Activated CD8-positive, alpha-beta memory T cell treated with anti-CD3 and anti-CD28 coated beads, Interleukin-2, amount 50 U/mL, for 1 hour (primary cell): ENCODE measurements around the gene CFAP20.

ENCODE experiments used
- DNase-seq: peaks from one replicate; pipeline ENCODE4 v3.0.0-alpha.2; 2020; ENCODE audit errors: extremely low read depth

Gene CFAP20

DNA sequence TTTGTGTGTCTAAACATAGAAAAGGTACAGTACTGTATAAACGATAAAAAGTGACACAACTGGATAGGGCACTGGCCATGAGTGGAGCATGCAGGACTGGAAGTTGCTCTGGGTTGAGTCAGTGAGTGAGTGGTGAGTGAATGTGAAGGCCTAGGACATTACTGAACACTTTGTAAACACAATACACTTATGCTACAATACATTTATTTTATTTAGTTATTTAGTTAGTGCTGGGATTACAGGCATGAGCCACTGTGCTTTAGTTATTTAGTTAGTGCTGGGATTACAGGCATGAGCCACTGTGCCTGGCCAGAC is 4.6 kb downstream of the CFAP20 start:
- DNase-seq, result no peak

DNA sequence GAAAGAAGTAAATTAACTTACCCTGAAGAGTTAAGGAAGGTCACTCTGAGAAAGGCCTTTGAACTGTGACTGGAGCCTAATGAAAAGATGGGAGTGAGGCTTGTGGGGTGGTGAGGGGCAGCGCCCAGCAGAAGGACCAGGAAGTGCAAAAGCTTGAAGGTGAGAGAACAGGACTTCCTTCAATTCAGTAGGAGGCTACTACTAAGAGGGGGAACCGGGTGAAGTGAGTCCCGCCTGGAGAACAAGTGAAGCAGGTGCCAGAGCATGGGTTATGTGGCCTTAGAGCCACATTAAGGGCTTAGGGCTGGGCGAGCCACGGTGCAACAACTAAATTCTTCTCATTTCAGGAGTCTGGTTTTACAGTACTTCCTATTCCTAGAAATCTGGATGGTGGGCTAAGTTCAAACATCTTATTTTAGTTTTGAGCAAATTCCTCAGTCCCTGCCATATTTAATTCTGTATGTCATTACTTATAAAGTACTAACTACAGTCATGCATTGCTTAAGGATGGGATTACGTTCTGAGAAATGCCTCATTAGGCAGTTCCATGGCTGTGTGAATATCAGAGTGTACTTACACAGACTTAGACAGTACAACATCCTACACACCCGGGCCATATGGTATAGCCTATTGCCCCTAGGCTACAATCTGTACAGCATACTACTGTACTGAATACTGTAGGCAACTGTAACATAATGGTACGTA is 5.1 kb downstream of the CFAP20 start:
- no peak for DNase-seq

DNA sequence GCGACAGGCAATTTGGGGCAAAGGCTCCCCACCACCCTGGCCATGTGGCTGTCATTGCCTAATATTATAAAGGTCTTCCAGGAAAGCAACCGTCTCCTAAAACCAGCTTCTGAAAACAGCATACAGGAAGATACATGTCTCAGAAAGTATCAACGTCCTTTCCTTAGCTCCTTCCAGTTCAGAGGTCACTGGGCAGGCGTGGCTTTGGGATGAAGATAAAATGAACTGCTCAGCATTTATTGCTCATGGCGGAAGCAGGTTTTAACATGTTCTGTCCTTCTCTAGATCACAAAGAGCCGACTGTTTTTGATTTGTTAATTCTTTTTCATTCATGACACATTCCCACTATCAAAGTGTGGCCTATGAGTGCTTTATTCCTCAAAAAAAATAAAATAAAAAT is 8.0 kb downstream of the CFAP20 start:
- DNase-seq, result no peak

DNA sequence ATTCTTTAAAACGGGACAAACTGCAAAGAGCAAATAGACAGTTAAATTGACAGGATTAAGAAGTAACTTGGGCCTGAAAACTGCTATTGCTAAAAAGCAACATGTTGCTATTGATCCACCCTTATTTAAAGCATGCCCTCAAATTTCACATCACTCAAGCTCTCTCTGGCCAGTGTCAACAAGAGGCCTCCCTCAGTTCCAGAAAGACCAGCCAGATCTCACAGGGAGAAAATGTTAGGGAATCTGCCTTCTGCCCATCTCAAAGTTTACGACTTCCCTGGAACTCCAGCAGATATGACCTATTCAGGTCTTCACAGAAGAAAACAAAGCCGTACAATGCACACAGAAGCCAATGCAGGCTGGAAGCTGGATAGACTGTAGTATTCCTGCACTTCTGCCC is 8.9 kb downstream of the CFAP20 start:
- DNase-seq, result no peak

DNA sequence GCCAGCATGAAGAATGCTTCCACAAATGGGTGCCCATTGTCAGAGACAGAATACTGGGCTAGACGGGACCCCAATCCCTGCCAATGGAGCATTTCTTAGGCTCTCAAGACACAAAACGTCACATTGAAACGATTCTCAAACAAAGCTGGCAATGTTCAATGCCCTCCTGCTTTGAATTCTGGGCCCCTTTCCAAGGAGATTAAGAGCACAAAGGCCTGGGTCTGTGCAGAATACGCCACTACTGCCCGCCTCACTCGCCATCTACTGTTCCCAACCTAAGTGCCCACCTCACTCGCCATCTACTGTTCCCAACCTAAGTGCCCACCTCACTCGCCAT is 9.7 kb downstream of the CFAP20 start:
- DNase-seq, result no peak

DNA sequence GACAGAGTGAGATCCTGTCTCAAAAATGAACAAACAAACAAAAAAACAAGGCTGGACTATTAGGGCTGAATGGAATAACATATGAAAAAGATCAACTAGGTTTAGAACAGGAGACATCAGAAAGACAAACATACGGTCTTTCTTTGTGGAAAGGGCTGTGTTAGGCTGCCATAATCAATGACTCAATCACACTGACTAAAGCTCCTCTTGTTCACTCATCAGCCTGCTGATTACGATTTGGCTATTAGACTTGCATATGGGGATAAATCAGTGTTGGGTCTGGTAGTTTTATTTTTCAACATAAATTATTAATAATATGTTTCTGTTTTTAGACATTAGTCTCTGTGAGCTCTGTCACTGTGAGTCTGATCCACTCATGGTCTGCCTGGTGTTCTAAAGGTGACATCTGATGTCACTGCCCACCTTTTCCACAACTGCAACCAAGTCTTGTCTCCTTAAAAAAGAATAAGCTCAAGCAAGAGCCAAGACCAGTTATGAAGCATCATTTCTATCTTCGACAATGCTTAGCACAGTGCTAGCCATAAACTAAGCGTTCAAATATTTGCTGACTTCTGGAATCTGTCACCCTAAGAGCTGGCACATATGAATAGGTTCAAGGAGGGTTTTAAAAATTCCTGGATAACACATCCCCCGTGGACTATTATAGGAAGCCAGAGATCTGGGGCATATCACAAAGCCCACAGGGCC is 10.2 kb downstream of the CFAP20 start:
- DNase-seq, result no peak

DNA sequence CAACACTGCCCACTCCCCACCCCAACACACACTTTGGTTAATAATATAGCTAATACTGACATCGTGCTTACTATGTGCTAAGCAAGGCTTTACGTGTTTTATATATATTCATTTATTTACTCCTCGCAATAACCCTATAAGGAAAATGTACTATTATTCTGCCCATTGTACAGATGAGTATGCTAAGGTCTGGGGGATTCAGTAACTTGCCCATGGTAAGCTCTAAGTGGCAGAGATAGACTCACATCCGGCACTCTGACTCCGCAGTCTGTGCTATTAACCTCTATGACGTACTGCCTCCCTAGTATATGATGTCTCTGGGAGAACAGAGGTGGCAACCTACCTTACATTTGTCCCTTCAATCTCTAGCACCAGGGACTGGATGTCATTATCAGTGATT is 12.7 kb downstream of the CFAP20 start:
- no peak for DNase-seq

DNA sequence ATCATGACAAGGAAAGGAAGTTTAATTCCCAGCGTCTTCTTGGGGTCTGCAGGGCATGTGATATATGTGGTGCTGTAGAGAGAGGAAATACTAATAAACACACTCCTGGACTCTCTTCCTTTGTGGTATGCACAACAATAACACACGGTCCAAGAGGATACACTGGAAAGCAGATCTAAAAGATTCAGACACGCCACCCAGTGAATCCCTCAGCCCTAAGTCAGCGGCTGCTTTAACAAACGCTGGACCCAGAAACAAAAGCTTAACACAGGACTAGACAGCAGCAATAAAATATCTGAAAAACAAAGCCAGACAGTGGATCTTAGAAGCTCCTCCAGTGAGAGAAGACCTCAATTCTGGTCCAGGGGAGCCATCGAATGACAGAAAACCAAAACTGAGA is 13.1 kb downstream of the CFAP20 start:
- DNase-seq, result no peak

DNA sequence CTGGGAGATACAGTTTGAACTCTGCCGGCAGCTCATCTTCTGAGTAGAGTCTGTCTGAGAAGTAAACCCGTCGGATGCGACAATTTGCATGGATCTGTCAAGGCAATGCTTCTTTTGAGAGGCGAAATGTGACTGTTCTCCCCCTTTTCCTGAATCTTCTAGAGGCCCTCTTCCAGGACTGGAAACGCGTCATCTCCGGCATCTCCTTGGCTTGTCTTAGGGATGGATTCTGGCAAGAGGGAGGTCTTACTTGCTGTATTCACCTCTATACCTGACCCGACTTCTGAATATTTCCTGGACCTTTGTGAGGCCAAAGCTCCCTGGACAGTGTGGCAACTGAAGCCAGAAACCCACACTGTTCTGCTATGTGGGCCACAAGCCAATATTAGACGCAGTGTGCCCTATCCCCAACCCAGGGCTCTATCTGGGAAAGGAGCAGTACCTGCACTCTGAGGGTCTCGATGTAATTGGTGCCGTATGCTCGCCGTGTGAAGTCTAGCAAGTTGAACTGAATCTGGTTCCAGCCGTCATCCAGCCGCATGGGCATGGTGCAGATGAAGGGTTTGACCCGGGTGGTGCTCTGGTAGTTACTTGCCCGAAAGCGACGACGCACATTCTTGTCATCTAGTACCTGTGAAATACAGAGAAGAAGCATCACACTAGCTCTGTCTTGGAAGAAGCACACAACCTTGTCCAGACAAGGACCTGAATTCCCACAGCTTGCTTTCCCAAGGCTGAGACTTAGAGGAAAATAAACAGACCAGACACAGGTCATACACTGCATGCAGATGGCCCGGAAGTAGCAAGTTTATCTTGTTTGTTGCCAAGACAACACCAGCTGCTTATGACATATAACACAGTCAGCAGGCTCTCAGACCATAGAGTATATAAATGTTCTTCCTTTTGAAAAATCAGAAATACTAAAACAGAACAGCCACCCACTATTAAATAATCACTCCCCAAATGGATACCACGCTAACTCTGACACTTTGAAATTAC is 14.1 kb downstream of the CFAP20 start:
- no peak for DNase-seq

DNA sequence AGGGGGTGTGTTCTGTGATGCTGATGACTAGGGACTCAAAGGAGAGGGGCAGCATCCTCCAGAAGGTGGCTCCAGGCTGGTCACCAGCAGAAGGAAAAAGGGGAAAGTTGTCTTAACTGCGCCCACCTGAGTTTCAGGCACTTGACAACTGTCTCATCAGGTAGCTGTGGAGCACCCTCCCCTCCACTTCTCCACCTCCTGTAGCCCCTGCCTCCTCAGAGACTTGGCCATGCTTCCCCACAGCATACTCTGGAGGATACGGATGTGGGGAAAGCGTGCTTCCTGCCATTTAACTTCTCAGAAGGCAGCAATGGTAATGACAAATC is 17.9 kb downstream of the CFAP20 start:
- no peak for DNase-seq

DNA sequence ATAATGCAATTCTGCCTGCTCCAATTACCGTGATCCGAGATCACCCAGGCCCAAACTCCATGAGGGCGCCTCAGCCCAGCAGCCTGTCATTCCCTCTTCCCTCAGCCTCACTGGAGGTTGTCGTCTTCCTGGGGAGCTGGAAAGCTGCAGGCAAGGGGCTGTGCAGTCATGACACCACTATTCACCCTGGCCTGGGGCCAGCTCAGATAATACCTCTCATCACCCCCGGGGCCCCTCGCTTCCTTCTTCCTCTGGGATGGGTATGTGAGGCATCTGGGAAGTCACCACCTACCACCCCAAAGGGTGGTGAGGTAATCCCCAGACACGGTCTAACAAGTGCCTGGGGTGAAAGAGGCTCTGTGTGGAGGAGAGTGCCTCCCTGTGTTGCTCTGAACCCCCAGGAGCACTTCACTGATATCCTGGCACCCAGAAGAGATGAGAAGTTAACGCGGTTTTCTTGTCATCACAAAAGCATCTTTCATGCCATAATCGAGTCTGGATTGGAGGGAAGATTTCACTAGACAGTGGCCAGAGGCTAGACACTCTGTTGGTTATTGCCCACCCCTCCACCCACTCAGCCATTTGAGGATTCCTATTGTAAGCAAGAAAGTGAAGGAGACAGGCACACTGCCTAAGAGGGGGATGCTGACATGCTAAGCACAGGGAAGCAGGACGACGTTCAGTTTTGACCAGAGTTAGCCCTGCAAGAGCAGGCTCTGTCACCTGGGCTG is 18.4 kb downstream of the CFAP20 start:
- DNase-seq, result no peak

DNA sequence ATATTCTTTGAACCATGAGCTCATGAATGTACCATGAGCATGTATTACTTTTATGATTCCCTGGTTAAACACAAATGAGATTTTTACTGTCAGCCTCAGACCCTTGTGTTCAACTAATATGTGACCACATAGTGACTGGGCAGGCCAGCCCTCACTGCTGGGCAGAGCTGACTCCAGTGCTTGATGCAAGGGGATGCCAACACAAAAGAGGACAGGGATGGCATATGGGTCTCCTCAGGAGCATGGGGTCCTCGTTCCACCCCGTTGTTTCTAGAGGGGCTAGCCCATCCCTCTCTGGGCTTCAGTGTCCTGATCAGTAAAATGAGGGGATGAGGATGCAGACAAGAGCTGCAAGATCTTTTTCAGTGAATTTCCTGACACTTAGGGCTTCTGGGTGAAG is 19.3 kb downstream of the CFAP20 start:
- no peak for DNase-seq

DNA sequence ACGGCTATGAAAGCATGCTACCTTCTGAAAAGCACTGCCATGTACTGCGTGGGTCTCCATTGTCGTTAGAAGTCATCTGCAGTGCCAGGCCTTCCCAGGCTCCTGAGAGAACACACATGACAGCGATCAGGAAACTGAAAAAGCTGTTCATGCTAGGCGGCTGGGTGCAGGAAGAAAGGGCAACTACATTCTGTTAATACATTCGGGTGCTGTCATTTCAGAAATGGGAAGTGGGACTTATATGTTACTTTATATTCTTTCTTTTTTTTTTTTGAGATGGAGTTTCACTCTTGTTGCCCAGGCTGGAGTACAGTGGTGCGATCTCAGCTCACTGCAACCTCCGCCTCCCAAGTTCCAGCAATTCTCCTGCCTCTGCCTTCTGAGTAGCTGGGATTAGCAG is 19.9 kb downstream of the CFAP20 start:
- DNase-seq, result no peak

DNA sequence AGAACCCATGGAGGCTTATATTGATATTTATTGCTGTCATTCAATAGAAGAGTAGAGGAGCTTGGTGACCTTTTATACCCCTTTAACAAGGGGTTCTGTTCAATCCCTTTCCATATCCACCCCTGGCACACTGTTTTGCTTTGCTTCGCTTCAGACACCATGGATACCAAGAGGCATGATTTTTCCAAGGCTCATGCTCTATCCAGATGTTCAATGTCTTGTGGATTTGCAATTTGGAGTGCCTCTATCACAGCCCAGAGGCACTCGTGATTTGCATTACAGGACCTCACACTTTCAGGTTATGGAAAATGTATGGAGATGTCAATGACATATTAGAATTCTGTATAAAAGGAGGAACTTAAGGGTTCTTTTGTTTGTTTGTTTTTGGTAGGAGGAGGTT is 21.5 kb downstream of the CFAP20 start:
- no peak for DNase-seq

DNA sequence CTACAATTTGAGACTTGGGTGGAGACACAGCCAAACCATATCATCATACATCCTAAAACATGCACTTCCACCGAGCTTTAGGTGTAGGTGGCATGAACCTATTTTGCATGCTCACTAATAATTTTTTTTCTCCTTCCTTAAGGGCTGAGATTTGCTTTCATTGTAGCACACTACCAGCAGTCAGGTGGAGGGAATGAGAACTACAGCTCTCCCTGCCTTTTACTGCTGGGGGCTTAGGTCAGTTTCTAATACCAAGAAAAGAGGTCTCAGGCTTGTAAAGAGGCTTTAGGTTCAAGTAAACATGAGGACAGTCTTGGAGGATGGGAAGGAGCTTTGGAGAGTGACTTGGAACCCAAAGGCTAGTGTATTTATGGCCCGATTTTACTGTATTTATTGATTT is 22.0 kb downstream of the CFAP20 start:
- DNase-seq, result no peak

DNA sequence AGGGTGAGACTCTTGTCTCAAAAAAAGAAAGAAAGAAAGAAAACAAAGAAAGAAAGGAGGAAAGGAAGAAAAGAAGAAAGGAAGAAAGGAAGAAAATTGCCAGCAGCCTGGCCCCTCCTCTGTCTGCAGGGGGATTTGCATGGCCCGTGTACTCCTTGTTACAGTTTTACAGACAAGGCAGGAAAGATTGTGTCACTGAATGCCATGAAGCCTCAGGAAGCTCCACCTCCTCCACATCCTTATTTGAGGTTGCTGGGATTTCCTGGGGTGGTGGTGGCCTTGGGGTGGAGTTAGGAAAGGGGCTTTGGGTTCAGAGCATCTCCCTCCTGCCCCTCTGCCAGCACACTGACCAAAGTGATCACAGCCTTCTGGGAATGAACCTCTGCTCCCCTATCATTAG is 23.6 kb downstream of the CFAP20 start:
- no peak for DNase-seq

DNA sequence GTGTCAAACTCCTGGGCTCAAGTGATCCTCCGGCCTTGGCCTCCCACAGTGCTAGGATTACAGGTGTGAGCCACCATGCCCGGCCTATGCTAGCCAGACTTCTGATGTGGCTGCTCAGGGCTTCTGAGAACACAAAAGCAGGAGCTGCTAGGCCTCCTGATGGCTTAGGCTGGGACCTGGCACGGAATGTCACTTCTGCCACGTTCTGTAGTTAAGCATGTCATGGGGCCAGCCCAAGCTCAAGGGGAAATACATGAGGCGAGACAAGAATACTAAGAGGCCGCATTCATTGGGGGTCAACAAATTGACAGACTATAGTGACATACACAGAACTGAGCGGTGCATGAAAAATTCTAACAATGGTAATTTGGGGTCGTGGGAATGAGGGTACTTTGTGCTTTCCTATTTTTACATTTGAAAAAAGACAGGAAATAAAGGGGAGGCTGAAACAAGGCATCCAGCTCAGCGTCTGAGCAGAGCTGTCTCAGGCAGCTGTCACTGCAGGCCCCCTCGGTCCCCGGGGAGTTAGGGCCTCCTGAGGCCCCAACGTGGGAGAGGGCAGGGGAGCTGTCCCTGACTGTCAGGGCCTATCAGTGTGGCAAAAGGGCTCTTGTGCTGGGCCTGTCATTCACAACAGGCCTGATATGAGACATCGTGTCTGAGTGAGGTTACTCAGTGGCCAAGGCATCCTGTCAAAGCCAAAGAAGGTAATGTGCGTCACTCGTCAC is 26.4 kb downstream of the CFAP20 start:
- no peak for DNase-seq

DNA sequence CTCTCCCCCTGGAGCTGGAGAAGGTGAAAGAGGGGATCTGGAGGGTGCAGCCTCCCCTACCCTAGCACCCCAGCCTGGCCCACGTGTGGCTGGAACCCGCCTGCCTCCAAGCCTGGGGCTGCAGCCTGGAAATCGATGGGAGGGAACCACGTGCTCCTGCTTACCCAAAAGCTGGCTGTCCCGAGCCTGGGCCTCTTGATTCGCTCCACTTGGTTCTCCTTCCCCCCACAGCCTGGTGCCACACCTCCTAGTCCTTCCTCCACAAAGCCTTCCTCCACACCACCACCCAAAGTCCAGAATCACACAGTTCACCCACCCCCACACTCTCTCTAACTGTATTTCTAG is 29.3 kb downstream of the CFAP20 start:
- no peak for DNase-seq

DNA sequence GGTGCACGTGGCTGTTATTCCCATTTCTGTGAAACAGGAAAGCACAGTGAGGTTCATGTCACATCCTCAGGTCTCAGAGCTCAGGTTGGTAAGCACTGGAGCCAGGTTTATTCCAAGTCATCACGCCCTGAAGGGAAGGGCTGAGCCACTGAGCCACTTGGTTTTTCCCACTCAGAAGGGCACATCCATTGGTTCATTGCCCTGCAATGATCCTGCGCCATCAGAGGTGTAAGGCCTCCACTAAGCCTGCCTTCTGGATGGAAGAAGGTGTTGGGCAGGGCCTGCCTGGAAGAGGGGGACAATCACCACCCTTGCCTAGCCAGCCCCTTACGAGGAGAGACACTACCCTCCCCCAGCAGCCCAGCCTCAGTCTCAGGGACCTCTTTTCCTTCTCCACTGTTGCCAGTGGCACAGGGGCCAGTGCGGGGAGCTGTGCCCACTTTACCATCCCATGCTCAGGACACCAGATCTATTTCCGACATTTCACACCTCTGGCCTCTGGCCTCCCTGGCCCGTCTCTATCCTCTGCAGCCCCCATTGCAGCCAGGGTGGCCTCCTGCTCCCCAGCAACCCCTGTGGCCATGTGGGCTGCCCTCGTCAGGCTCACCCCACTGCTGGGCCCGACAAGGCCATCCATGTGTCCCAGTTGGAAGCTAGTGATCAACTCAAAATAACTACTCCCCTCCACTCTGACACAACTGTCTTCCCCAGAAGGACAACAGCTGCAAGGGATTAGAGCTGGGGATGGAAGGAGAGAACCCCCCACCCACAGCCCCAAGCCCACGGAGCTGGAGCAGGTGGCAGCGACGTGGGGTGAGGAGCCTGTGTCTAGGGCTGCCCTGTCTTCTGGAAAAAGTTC is 29.9 kb downstream of the CFAP20 start:
- DNase-seq, result no peak

DNA sequence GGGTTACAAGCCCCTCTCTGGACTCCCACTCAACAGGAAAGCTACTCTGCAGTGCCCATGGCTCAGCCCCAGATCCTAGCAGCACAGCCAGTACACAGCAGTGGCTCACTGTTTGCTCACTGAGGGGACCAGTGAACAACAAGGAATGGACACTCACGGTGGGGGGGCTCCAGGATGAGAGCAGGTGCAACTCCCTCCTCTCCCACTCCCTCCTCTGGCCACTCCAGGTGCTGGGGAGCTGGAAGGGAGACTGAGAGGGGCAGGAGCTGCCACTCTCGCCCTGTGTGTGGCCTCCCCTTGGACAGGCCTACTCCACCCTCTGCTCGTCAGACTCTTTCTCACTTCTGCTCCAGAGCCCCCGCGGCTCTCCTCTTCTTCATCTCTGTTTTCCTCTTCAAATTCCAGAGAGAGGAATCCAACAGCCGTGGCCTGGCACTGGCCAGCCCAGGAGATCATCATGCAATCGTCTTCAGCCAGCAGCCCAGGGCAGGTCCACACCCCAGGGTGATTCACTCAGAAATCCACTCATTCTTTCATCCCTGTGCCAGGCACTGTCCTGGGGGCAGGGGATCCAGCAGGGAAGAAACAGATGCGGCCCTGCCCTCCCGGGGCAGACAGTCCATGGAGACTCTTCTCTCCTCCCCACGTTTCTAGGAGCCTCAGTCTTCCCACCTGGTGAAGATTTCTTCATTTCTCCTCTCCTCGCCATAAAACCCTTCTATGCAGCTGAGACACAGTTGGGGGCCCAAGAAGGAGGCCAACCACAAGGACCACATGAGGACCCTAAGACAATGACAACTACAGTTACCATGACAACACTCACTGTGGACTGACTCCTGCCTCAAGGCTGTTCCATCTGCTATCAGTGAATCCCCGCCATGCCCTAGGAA is 30.7 kb downstream of the CFAP20 start:
- no peak for DNase-seq
